Keratinocyte (primary cell): Measurements from ENCODE around the gene CPLX3. TPM values are rescaled to one million over a fixed set of nuclear protein-coding genes. Genes with fewer than 3 reads are reported as not detected.

Experiments used
- DNase-seq: peaks from one replicate; pipeline ENCODE4 v3.0.0-alpha.2; 2011; ENCODE audit warnings: low read depth, missing footprints, low spot score
- FAIRE-seq: peaks from 2 replicates; lab custom pipeline; 2011; peaks lifted over from hg19 to GRCh38; lab: Jason Lieb, UNC
- H2AFZ ChIP-seq: 2 replicates; pipeline ENCODE4 v1.6.0; 2012; ENCODE audit warnings: low read length, control low read depth, inconsistent platforms; ENCODE audit not compliant: control insufficient read depth
- H3K27ac ChIP-seq: 2 replicates; pipeline ENCODE4 v1.5.1; 2011; ENCODE audit warnings: low read length; ENCODE audit not compliant: control insufficient read depth, insufficient read depth
- H3K27me3 ChIP-seq: 3 replicates; pipeline ENCODE4 v1.6.0; 2011; ENCODE audit warnings: low read length; ENCODE audit not compliant: control insufficient read depth, insufficient read depth; ENCODE audit errors: extremely low read depth
- H3K36me3 ChIP-seq, 2 experiments: 2 replicates in 1 of 2; 3 replicates in 1 of 2; pipeline ENCODE4 v1.5.1; 2011; ENCODE audit warnings: low read length in 2 of 2, mild to moderate bottlenecking in 1 of 2; ENCODE audit not compliant: control insufficient read depth in 2 of 2, insufficient read depth in 2 of 2; ENCODE audit errors: extremely low read depth in 1 of 2
- H3K4me1 ChIP-seq: 3 replicates; pipeline ENCODE4 v1.5.1; 2011; ENCODE audit warnings: low read length; ENCODE audit not compliant: control insufficient read depth, insufficient read depth; ENCODE audit errors: extremely low read depth
- H3K4me2 ChIP-seq: 3 replicates; pipeline ENCODE4 v1.6.0; 2011; ENCODE audit warnings: low read depth, low read length; ENCODE audit not compliant: control insufficient read depth, insufficient read depth; ENCODE audit errors: extremely low read depth
- H3K4me3 ChIP-seq, 3 experiments: fragments of 200-600 bp in 1 of 3; sonication (generic) in 1 of 3; 2 replicates in 2 of 3; 3 replicates in 1 of 3; pipeline ENCODE4 v1.5.1; 2011 to 2016; ENCODE audit warnings: low read length in 3 of 3, mild to moderate bottlenecking in 3 of 3, control low read depth in 2 of 3, inconsistent platforms in 1 of 3, low read depth in 1 of 3, mixed read lengths in 1 of 3, mixed run types in 1 of 3, moderate library complexity in 1 of 3; ENCODE audit not compliant: control insufficient read depth in 2 of 3, insufficient read depth in 2 of 3; ENCODE audit errors: extremely low read depth in 1 of 3
- H3K79me2 ChIP-seq: 2 replicates; pipeline ENCODE4 v1.6.0; 2012; ENCODE audit warnings: low read length; ENCODE audit not compliant: control insufficient read depth, insufficient read depth
- H3K9ac ChIP-seq: 3 replicates; pipeline ENCODE4 v1.6.0; 2011; ENCODE audit warnings: low read length; ENCODE audit not compliant: control insufficient read depth, insufficient read depth; ENCODE audit errors: extremely low read depth
- H3K9me1 ChIP-seq: 3 replicates; pipeline ENCODE4 v1.6.0; 2011; ENCODE audit warnings: low read length; ENCODE audit not compliant: control insufficient read depth, insufficient read depth; ENCODE audit errors: extremely low read depth
- H3K9me3 ChIP-seq: 2 replicates; pipeline ENCODE4 v1.5.1; 2012; ENCODE audit warnings: low read depth, low read length; ENCODE audit not compliant: control insufficient read depth
- H4K20me1 ChIP-seq: 3 replicates; pipeline ENCODE4 v1.6.0; 2011; ENCODE audit warnings: low read length; ENCODE audit not compliant: control insufficient read depth, insufficient read depth; ENCODE audit errors: extremely low read depth
- EZH2 ChIP-seq: IDR thresholded peaks from one replicate; pipeline ENCODE4 v1.6.1; 2012; ENCODE audit warnings: inconsistent platforms, mild to moderate bottlenecking, low read length, moderate library complexity
- dilution Hi-C: fragments of 300-500 bp; cut with MboI; formaldehyde crosslinking; loops from one replicate; pipeline ENCODE4 v1.7.0; 2020; ENCODE audit warnings: low sequenced_read_pairs; ENCODE audit not compliant: extremely low pct_ligation_motif_present
- polyA plus RNA-seq, 5 experiments: library from polyadenylated mRNA; depleted of rRNA in 3 of 5; stranded (reverse) in 3 of 5; stranded (forward) in 1 of 5; unstranded in 1 of 5; fragments of >200 nt; gene quantifications; 1 replicate in 1 of 5; 2 replicates in 3 of 5; 3 replicates in 1 of 5; pipeline versions ENCODE4 v1.2.1 to v1.2.3, GENCODE V29; 2011 to 2012; ENCODE audit warnings: missing spikeins in 2 of 5, low read depth in 1 of 5, low replicate concordance in 1 of 5
- TF ChIP-seq, protein P1 (sequence below), 3 experiments: IDR thresholded peaks in 1 of 3; conservative IDR thresholded peaks in 1 of 3; optimal IDR thresholded peaks in 1 of 3; 2 replicates in 2 of 3; 3 replicates in 1 of 3; pipeline versions ENCODE3 to v1.5.1; 2011; ENCODE audit warnings: low read length in 3 of 3, mild to moderate bottlenecking in 3 of 3, moderate library complexity in 2 of 3, control low read depth in 1 of 3, inconsistent platforms in 1 of 3; ENCODE audit not compliant: insufficient read depth in 2 of 3; ENCODE audit errors: extremely low read depth in 1 of 3

The CPLX3 gene
- polyA plus RNA-seq, 1 donor (not counting 4 experiments of a cell fraction or from before 2014, with no cell fraction given) = not detected

DNA sequence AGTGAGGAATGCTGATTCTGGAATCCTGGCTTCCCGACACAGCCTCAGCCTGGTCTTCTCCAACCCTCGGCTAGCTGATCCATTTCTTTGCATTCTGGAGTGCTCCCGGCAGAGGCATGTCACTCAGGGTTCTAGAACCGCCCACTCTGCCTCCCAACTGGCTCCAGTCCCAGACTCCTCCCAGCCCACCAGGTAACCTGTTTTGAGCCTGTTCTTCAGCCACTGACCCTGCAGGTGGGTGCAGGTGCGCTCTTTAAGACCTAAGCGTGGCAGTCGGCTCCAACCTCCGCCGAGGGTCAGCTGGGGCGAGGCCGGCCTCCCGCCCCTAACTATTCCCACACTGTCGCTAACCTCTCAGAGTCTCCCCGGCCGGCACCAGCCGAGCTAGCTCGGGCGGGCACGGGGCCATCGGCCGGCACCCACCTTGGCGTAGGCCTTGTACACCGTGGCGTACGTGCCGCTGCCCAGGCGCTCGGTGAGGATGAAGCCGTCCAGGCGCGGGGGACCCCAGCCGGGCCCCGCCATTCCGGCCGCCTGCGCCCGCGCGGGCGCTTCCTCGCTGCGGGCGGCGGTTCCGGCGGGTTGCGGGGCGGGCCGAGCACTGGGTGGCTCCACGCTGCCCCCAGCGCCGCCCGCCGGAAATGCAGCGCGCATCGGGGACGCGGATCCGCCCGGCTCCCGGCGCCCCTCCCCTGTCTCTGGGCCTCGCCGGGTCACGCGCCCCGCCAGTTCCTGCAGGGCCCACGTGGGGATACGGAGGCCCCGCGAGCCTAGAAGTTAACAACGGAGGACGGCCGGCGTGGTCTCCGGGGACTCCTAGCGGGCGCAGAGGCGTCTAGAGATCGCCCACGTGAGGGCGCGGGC lies 16.4 kb downstream of the CPLX3 start, which contains the start of gene ULK3:
ULK3 (minus strand) TSS at position 576 of the 864 bp plus-strand sequence; CDS start at position 525, 51 bp downstream.
- no peaks in the 10 kb centered on the region for H3K79me2 ChIP-seq
- H2AFZ ChIP-seq = peak within 1 kb of the TSS; percentile 83
- TF ChIP-seq EZH2 = no peak
- TF ChIP-seq, protein P1, sequence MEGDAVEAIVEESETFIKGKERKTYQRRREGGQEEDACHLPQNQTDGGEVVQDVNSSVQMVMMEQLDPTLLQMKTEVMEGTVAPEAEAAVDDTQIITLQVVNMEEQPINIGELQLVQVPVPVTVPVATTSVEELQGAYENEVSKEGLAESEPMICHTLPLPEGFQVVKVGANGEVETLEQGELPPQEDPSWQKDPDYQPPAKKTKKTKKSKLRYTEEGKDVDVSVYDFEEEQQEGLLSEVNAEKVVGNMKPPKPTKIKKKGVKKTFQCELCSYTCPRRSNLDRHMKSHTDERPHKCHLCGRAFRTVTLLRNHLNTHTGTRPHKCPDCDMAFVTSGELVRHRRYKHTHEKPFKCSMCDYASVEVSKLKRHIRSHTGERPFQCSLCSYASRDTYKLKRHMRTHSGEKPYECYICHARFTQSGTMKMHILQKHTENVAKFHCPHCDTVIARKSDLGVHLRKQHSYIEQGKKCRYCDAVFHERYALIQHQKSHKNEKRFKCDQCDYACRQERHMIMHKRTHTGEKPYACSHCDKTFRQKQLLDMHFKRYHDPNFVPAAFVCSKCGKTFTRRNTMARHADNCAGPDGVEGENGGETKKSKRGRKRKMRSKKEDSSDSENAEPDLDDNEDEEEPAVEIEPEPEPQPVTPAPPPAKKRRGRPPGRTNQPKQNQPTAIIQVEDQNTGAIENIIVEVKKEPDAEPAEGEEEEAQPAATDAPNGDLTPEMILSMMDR (optimal IDR thresholded peaks at IDR 0.05 in 1 of 3, IDR thresholded peaks at IDR 0.05 in 1 of 3, conservative IDR thresholded peaks at IDR 0.05 in 1 of 3; ENCODE audit: extremely low read depth in 1 of 3, insufficient read depth in 2 of 3, low read length in 3 of 3) = peak in 2 of 3 experiments; percentile 51 to 69
- peak within 1 kb of the TSS; percentile 81 for H3K9ac ChIP-seq
- peak within 1 kb of the TSS; percentile 77 for H3K27ac ChIP-seq
- peak within 1 kb of the TSS; percentile 77 to 92 (median 87) for H3K4me3 ChIP-seq
- DNase-seq (no peak), FAIRE-seq (peak; percentile 83)
- H3K9me3 ChIP-seq = no peaks in the 10 kb centered on the region
- H3K4me1 ChIP-seq = peaks cover 14% of the 10 kb centered on the region
- dilution Hi-C loops = no loop called here
- peaks cover 4 to 15% of the 10 kb centered on the region in 2 experiments for H3K36me3 ChIP-seq
- no peaks in the 10 kb centered on the region for H3K27me3 ChIP-seq
- H3K4me2 ChIP-seq = peak within 1 kb of the TSS; percentile 87
- H3K9me1 ChIP-seq = no peaks in the 10 kb centered on the region
- H4K20me1 ChIP-seq = no peaks in the 10 kb centered on the region

DNA sequence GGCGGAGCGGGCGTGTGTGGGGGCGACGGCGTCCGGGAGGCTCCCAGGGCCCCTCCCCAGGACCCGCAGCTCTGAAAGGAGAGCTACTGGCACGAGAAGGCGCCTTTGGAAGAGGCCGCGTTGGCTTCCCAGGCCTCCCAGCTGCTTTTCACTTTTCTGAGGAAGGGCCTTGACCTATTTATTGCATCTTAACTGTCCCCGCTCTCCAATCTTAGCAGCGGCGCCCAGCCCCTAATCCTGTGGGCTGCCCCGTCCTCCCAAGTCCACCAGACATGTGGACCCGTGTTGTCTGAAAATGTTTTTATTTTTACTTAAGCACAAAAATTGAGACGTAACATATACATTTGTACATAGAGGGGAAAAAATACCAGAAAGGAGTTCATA lies 17.0 kb downstream of the CPLX3 start:
- no peaks in the 10 kb centered on the region for H3K9me3 ChIP-seq
- peaks cover 4 to 18% of the 10 kb centered on the region in 2 experiments for H3K36me3 ChIP-seq
- dilution Hi-C loops = no loop called here
- peak overlapping the region; percentile 35 to 87 (median 77) for H3K4me3 ChIP-seq
- H3K9me1 ChIP-seq = no peaks in the 10 kb centered on the region
- H3K4me2 ChIP-seq = peak overlapping the region; percentile 87
- H3K9ac ChIP-seq = peak overlapping the region; percentile 81
- no peak for DNase-seq
- H2AFZ ChIP-seq = peak overlapping the region; percentile 40
- FAIRE-seq = no peak
- H3K79me2 ChIP-seq = no peaks in the 10 kb centered on the region
- no peaks in the 10 kb centered on the region for H3K27me3 ChIP-seq
- no peaks in the 10 kb centered on the region for H4K20me1 ChIP-seq
- peak overlapping the region; percentile 77 for H3K27ac ChIP-seq
- TF ChIP-seq, protein P1 (optimal IDR thresholded peaks at IDR 0.05 in 1 of 3, IDR thresholded peaks at IDR 0.05 in 1 of 3, conservative IDR thresholded peaks at IDR 0.05 in 1 of 3; ENCODE audit: extremely low read depth in 1 of 3, insufficient read depth in 2 of 3, low read length in 3 of 3) = no peak
- no peak for TF ChIP-seq EZH2
- peaks cover 14% of the 10 kb centered on the region for H3K4me1 ChIP-seq
